ENCODE data around the gene DTHD1. TPM values are rescaled to one million over a fixed set of nuclear protein-coding genes. Genes with fewer than 3 reads are reported as not detected.

DTHD1 gene
- total and polyA plus RNA-seq, 8 donors = 0.09 to 0.12 (median 0.09) TPM; not detected in 4

GRCh38 chr4:36255577-36255976 lies 25.8 kb upstream of the DTHD1 start:
- Histone ChIP-seq H3K4me1 (no peaks in the 10 kb centered on the region), H3K4me3 (no peak overlapping the region), H3K36me3 (no peaks in the 10 kb centered on the region), H3K27ac (no peak overlapping the region), H3K27me3 (no peaks in the 10 kb centered on the region), H3K9me3 (no peaks in the 10 kb centered on the region)
- intact Hi-C loops (cut with DNase I) = no loop called here
- 88 to 97% methylated on average over 2 of the region's 2 CpGs for WGBS, 2 donors
- TF ChIP-seq CTCF (IDR thresholded peaks at IDR 0.05) = no peak
- ATAC-seq (peak in 3 of 4 donors; percentile 28 to 60 (median 34)), DNase-seq (no peak), FAIRE-seq (no peak)

- 85% methylated on average over 6 of the region's 6 CpGs for WGBS, 2 donors
These were observed 25.0 kb upstream of the DTHD1 start for GRCh38 chr4:36256398-36256891.

GRCh38 chr4:36260731-36261130 lies 20.7 kb upstream of the DTHD1 start:
- no peaks in the 10 kb centered on the region for H3K9me3 ChIP-seq
- H3K4me3 ChIP-seq = no peak overlapping the region
- H3K27ac ChIP-seq = no peak overlapping the region
- DNase-seq (peak in 1 of 6 donors; percentile 27), FAIRE-seq (no peak), ATAC-seq (no peak)
- H3K4me1 ChIP-seq = no peaks in the 10 kb centered on the region
- H3K36me3 ChIP-seq = no peaks in the 10 kb centered on the region
- H3K27me3 ChIP-seq = no peaks in the 10 kb centered on the region
- no peak for TF ChIP-seq CTCF (IDR thresholded peaks at IDR 0.05)
- WGBS, 2 donors = 77 to 83% methylated on average over 5 of the region's 5 CpGs
- intact Hi-C loops (cut with DNase I) = no loop called here

More at GRCh38 chr4:36256398-36256891, 25.0 kb upstream of the DTHD1 start:
- Histone ChIP-seq H3K4me1 (no peaks in the 10 kb centered on the region), H3K4me3 (no peak overlapping the region), H3K27ac (no peak overlapping the region), H3K9me3 (no peaks in the 10 kb centered on the region), H3K27me3 (no peaks in the 10 kb centered on the region), H3K36me3 (no peaks in the 10 kb centered on the region)
- TF ChIP-seq CTCF (IDR thresholded peaks at IDR 0.05) = no peak
- intact Hi-C loops (cut with DNase I) = no loop called here
- FAIRE-seq (no peak), DNase-seq (no peak), ATAC-seq (no peak)

- TF ChIP-seq CTCF (IDR thresholded peaks at IDR 0.05) = no peak
- intact Hi-C loops (cut with DNase I) = no loop called here
- no peak for ATAC-seq
These were observed 17.1 kb upstream of the DTHD1 start for GRCh38 chr4:36264207-36264826.

More at GRCh38 chr4:36264207-36264826, 17.1 kb upstream of the DTHD1 start:
- Histone ChIP-seq H3K4me3 (no peak overlapping the region), H3K4me1 (no peaks in the 10 kb centered on the region), H3K9me3 (no peaks in the 10 kb centered on the region), H3K36me3 (no peaks in the 10 kb centered on the region), H3K27ac (no peak overlapping the region), H3K27me3 (no peaks in the 10 kb centered on the region)
- WGBS, 2 donors = 95 to 96% methylated on average over 2 of the region's 2 CpGs
- no peak for DNase-seq
- no peak for FAIRE-seq

Data from pancreas (tissue), 10 donors.